Ovary (tissue), 9 donors: ENCODE data around the gene NOXA1. TPM values are rescaled to one million over a fixed set of nuclear protein-coding genes. Genes with fewer than 3 reads are reported as not detected.

Source experiments
- DNase-seq, 5 donors: peaks; one replicate each; pipeline ENCODE4 v3.0.0-alpha.2; 2019 to 2020
- H3K27ac ChIP-seq, 2 donors: fragments of 200-600 bp; one replicate each; pipeline versions ENCODE4 v1.5.1 to v1.8.0; 2019 to 2022
- H3K27me3 ChIP-seq: fragments of 200-600 bp; one replicate; pipeline ENCODE4 v1.8.0; 2022
- H3K36me3 ChIP-seq: fragments of 200-600 bp; sonication (generic); one replicate; pipeline ENCODE4 v1.5.1; 2019
- H3K4me1 ChIP-seq: one replicate; pipeline ENCODE4 v1.8.1; 2013; ENCODE audit warnings: mild to moderate bottlenecking, moderate library complexity; ENCODE audit not compliant: insufficient read depth
- H3K4me3 ChIP-seq: fragments of 200-600 bp; sonication (generic); one replicate; pipeline ENCODE4 v1.5.1; 2017
- H3K9me3 ChIP-seq, 2 donors: fragments of 200-600 bp in 1 of 2; sonication (generic) in 1 of 2; one replicate each; pipeline versions ENCODE4 v1.5.1 to v1.8.1; 2013 to 2019; ENCODE audit warnings: mild to moderate bottlenecking in 1 of 2, moderate library complexity in 1 of 2
- CTCF ChIP-seq, 3 donors: fragments of 450-650 bp in 2 of 3; fragments of 200-600 bp in 1 of 3; IDR thresholded peaks; one replicate each; pipeline versions ENCODE4 v1.5.1 to v1.8.0; 2016 to 2022; ENCODE audit warnings: antibody characterized with exemption in 3 of 3, mild to moderate bottlenecking in 1 of 3
- EP300 ChIP-seq: sonication (generic); formaldehyde crosslinking; IDR thresholded peaks from one replicate; pipeline ENCODE4 v1.6.1; 2017; ENCODE audit warnings: antibody characterized with exemption
- POLR2A ChIP-seq: fragments of 450-650 bp; IDR thresholded peaks from one replicate; pipeline ENCODE4 v1.6.1; 2017; ENCODE audit warnings: antibody characterized with exemption, mild to moderate bottlenecking, moderate library complexity
- WGBS, 3 donors: extraction: QIAGEN DNeasy Blood & Tissue Kit in 1 of 3; methylation state at CpG; one replicate each; pipeline versions ENCODE4 v1.1.5 to v1.1.7; 2013 to 2017; 5-methylcytosine and 5-hydroxymethylcytosine counted together
- intact Hi-C, 4 donors: fragments of 100-400 bp; cut with DNase I; formaldehyde crosslinking; loops; one replicate each; pipeline versions ENCODE4 v1.11.0 to v1.15.1; 2022 to 2023
- polyA plus RNA-seq, 2 donors: library from polyadenylated mRNA; stranded (reverse); fragments of 200-250 nt in 1 of 2; fragments of 350-450 nt in 1 of 2; fragmentation: Illumina TruSeq in 1 of 2; extraction: RNeasy Lipid Tissue Mini Kit (QIAGEN cat#74804) in 1 of 2; gene quantifications; one replicate each; pipeline ENCODE4 v1.2.3, GENCODE V29; 2013 to 2014
- total RNA-seq, 7 donors: library from RNA; depleted of rRNA in 2 of 7; stranded (reverse); fragments of >200 nt in 2 of 7; fragmentation: NEBNext Ultra II Directional in 3 of 7; extraction: Animal tissue kit (Norgen Biotek cat#: 25700) in 3 of 7; gene quantifications; one replicate each; pipeline versions ENCODE4 v1.1.0 to v1.2.4, GENCODE V29; 2016 to 2023
- donor health status: DM: no; HTN: no; CAD: no; lungs with moderate emphysema.
- donor health status: DM: no; HTN: no; CAD: no.
- donor health status: Bipolar disorder and iron deficiency.
- donor health status: DM: yes; HTN: yes; CAD: no.
- donor health status: DM: no; HTN: no; CAD: no.
- donor health status: DM: yes; HTN: yes; CAD: no.

The NOXA1 gene
- total and polyA plus RNA-seq, 9 donors = 7.1 to 18.5 (median 12.1) TPM; not detected in 1

- H3K27ac ChIP-seq = peak overlapping the region; percentile 16 to 92
- no peaks in the 10 kb centered on the region for H3K9me3 ChIP-seq
- no peaks in the 10 kb centered on the region for H3K4me1 ChIP-seq
- DNase-seq = peak; percentile 57 to 72 (median 71)
- no peaks in the 10 kb centered on the region for H3K36me3 ChIP-seq
- H3K27me3 ChIP-seq = no peaks in the 10 kb centered on the region
- H3K4me3 ChIP-seq = peak overlapping the region; percentile 89
- 12 to 47% (median 14%) methylated on average over 15 to 77 of the region's 77 CpGs for WGBS, 3 donors
- intact Hi-C loops = loop anchor here in 1 of 4 donors (2.0 kb wide), 1 partner anchor 35 kb away; the partner anchor contains the start of gene NSMF
- peak; percentile 15 for TF ChIP-seq POLR2A
- no peak for TF ChIP-seq EP300
- no peak for TF ChIP-seq CTCF (IDR thresholded peaks at IDR 0.05)
Observed at GRCh38 chr9:137423514-137424291, 510 bp downstream of the NOXA1 start.

GRCh38 chr9:137426018-137426681 lies 3.0 kb downstream of the NOXA1 start:
- Histone ChIP-seq H3K27ac (no peak overlapping the region), H3K4me3 (no peak overlapping the region), H3K9me3 (no peaks in the 10 kb centered on the region), H3K27me3 (no peaks in the 10 kb centered on the region), H3K36me3 (no peaks in the 10 kb centered on the region), H3K4me1 (peaks cover 6% of the 10 kb centered on the region)
- TF ChIP-seq EP300 (no peak), POLR2A (no peak), CTCF (IDR thresholded peaks at IDR 0.05) (no peak)
- intact Hi-C loops = no loop called here
- DNase-seq = peak in 4 of 5 donors; percentile 22 to 40 (median 38)
- 81 to 85% (median 82%) methylated on average over 18 of the region's 18 CpGs for WGBS, 3 donors

- Histone ChIP-seq H3K4me3 (no peak overlapping the region), H3K36me3 (no peaks in the 10 kb centered on the region), H3K27me3 (no peaks in the 10 kb centered on the region), H3K4me1 (peaks cover 6% of the 10 kb centered on the region), H3K9me3 (no peaks in the 10 kb centered on the region), H3K27ac (no peak overlapping the region)
- intact Hi-C loops = no loop called here
- WGBS, 3 donors = 80 to 83% (median 82%) methylated on average over 26 to 27 of the region's 27 CpGs
- no peak for TF ChIP-seq CTCF (IDR thresholded peaks at IDR 0.05)
- no peak for TF ChIP-seq EP300
- TF ChIP-seq POLR2A = no peak
- DNase-seq = peak in 2 of 5 donors; percentile 24 to 38
Observed at GRCh38 chr9:137427454-137428310, 4.5 kb downstream of the NOXA1 start.

- no peak for TF ChIP-seq POLR2A
- TF ChIP-seq EP300 = no peak
- TF ChIP-seq CTCF (IDR thresholded peaks at IDR 0.05) = no peak
- WGBS, 3 donors = 70 to 80% (median 80%) methylated on average over 6 of the region's 6 CpGs
- intact Hi-C loops = no loop called here
- Histone ChIP-seq H3K27me3 (no peaks in the 10 kb centered on the region), H3K27ac (no peak overlapping the region), H3K36me3 (no peaks in the 10 kb centered on the region), H3K9me3 (no peaks in the 10 kb centered on the region), H3K4me3 (no peak overlapping the region), H3K4me1 (peaks cover 6% of the 10 kb centered on the region)
- peak in 2 of 5 donors; percentile 17 to 33 for DNase-seq
Observed at GRCh38 chr9:137428311-137428630, 5.1 kb downstream of the NOXA1 start.
